Hematopoietic multipotent progenitor cell treated with erythropoietin and hydrocortisone succinate and interleukin-3 and kit ligand, for 8 days (in vitro differentiated cells): ENCODE measurements around the gene POU2AF3.
"Not testable (repeated sequence)": the region's sequence is repeated elsewhere in the genome, so short reads cannot be mapped to it uniquely, and the experiment has no call there.

Experiments
- DNase-seq: peaks from one replicate; pipeline ENCODE4 v3.0.0-alpha.2; 2015

Gene POU2AF3

GRCh38 chr11:111298413-111299100 lies at the start of gene POU2AF3:
Gene POU2AF3 (plus strand): TSS chr11:111298546. CDS start chr11:111298582, 36 bp downstream.
- DNase-seq, result no peak

GRCh38 chr11:111250936-111251335 lies 47.4 kb upstream of the POU2AF3 start:
- no peak for DNase-seq

GRCh38 chr11:111253131-111253530 lies 45.2 kb upstream of the POU2AF3 start:
- no peak for DNase-seq

- no peak for DNase-seq
Measured at GRCh38 chr11:111253630-111254029, 44.7 kb upstream of the POU2AF3 start.

GRCh38 chr11:111258046-111258445 lies 40.3 kb upstream of the POU2AF3 start:
- no peak for DNase-seq

GRCh38 chr11:111259896-111260295 lies 38.5 kb upstream of the POU2AF3 start:
- no peak for DNase-seq

GRCh38 chr11:111260811-111261210 lies 37.5 kb upstream of the POU2AF3 start:
- no peak for DNase-seq

GRCh38 chr11:111264646-111265045 lies 33.7 kb upstream of the POU2AF3 start:
- no peak for DNase-seq

GRCh38 chr11:111265421-111265820 lies 32.9 kb upstream of the POU2AF3 start:
- DNase-seq, result no peak

GRCh38 chr11:111268303-111268702 lies 30.0 kb upstream of the POU2AF3 start:
- DNase-seq, result not testable (repeated sequence)

GRCh38 chr11:111269146-111269868 lies 29.0 kb upstream of the POU2AF3 start:
- no peak for DNase-seq

GRCh38 chr11:111272420-111272819 lies 25.9 kb upstream of the POU2AF3 start:
- no peak for DNase-seq

GRCh38 chr11:111282562-111283075 lies 15.7 kb upstream of the POU2AF3 start:
- no peak for DNase-seq

GRCh38 chr11:111283945-111284481 lies 14.3 kb upstream of the POU2AF3 start:
- no peak for DNase-seq

- DNase-seq, result no peak
Measured at GRCh38 chr11:111285189-111286091, 12.9 kb upstream of the POU2AF3 start.

- no peak for DNase-seq
Measured at GRCh38 chr11:111291764-111292163, 6.6 kb upstream of the POU2AF3 start.

GRCh38 chr11:111292408-111292807 lies 5.9 kb upstream of the POU2AF3 start:
- not testable (repeated sequence) for DNase-seq

GRCh38 chr11:111296196-111296595 lies 2.1 kb upstream of the POU2AF3 start:
- no peak for DNase-seq

GRCh38 chr11:111297696-111298095 lies 650 bp upstream of the POU2AF3 start:
- no peak for DNase-seq

- no peak for DNase-seq
Measured at GRCh38 chr11:111299101-111300026, 1.0 kb downstream of the POU2AF3 start.

GRCh38 chr11:111300569-111300968 lies 2.2 kb downstream of the POU2AF3 start:
- DNase-seq, result no peak
